Renal pelvis (tissue), 4 donors: ENCODE results near the gene ANKRD60. TPM values are rescaled to one million over a fixed set of nuclear protein-coding genes. Genes with fewer than 3 reads are reported as not detected.

ENCODE experiments used
- DNase-seq: peaks from one replicate; pipeline ENCODE4 v3.0.0-alpha.2; 2013
- polyA plus RNA-seq, 3 donors: library from polyadenylated mRNA; unstranded; fragments of 120-200 nt; gene quantifications; one replicate each; pipeline ENCODE4 v1.2.1, GENCODE V29; 2013; ENCODE audit not compliant: insufficient read length in 3 of 3

Gene ANKRD60
- polyA plus RNA-seq, 3 donors = not detected

- DNase-seq = no peak
Measured at GRCh38 chr20:58194175-58194791, 34.2 kb downstream of the ANKRD60 start.

DNA sequence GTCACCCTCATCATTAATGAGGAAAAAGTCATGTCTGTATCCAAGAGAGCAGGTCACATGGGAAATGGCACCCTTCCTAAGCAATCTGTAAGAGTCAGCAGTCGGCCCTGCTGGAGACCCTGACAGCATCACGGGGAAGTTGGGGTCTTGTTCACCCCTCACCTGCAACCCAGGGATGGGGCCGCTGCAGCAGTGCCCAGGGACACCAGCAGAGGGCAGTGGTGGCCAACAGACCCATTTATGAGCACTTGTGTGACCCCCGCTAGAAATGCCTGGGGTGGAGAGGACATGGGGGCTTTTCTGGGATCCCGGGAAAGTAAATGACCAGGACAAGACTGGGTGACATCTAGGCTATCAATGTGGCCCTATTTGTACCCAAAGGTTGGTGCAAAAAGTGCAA lies 35.9 kb downstream of the ANKRD60 start:
- DNase-seq = no peak

GRCh38 chr20:58192065-58192464 lies 36.4 kb downstream of the ANKRD60 start:
- DNase-seq = no peak

DNA sequence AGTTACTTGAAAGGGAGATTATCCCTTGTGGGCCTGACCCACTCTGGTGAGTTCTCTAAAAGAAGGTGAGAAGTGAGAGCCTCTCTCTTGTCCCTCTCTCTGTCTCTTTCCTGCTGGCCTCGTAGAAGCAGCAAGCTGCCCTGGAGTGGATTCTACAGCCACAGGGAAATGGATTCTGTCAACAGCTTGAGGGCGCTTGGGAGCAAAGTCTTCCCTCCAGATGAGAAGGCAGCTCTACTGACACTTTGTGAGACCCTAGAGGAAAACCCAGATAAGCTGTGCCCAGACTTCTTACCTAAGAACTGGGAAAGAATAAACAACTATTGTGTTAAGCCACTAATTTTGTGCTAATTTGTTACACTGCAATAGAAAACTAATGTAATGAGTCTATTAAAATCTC lies 39.9 kb downstream of the ANKRD60 start:
- no peak for DNase-seq

- no peak for DNase-seq
Measured at GRCh38 chr20:58184984-58185383, 43.5 kb downstream of the ANKRD60 start.

DNA sequence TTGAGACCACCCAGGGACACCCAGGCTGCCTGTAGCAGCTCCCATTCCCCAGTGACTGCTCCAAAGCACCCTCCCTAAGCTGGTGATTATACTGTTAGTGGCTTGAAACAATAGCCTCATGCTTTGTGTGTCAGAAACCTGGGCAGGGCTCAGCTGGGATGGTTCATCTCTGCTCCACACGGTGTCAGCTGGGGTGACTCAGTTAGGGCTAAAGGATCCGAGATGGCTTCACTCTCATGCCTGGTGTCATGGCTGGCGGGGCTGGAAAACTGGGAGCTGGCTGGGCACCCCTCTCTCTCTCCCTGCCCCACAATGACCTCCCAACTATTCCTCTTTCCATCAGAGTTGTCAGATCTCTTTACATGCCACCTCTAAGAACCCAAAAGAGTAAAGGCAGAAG lies 44.4 kb downstream of the ANKRD60 start:
- DNase-seq = no peak

DNA sequence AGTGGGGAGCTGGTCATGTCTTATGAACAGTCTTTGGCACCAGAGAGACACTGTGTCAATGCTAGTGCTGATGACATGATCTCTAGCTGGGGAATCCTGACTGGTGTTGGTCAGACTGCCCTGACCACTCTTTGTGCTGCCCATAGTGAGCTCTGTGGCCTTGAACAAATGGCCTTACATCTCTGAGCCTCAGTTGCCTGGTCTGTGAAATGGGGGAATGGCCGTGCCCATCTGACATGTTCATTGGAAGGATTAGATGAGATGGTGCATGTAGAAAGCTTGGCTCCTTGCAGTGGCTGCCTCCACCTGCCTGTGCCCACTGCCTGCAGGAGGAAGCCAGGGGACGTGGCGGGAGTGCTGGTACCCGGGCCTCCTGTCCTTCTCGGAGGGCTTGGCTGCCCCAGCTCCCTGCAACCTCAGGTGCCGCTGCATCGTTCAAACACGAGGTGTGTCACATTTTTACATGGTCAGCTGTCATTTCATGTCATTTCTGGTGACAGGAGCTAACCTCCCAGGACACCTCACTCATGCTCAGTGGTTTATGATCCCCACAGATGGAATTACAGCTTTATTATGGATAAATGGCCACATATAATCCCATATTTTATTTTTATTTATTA lies 45.8 kb downstream of the ANKRD60 start:
- no peak for DNase-seq

GRCh38 chr20:58179432-58180099 lies 48.9 kb downstream of the ANKRD60 start:
- no peak for DNase-seq

GRCh38 chr20:58179083-58179431 lies 49.4 kb downstream of the ANKRD60 start:
- no peak for DNase-seq

DNA sequence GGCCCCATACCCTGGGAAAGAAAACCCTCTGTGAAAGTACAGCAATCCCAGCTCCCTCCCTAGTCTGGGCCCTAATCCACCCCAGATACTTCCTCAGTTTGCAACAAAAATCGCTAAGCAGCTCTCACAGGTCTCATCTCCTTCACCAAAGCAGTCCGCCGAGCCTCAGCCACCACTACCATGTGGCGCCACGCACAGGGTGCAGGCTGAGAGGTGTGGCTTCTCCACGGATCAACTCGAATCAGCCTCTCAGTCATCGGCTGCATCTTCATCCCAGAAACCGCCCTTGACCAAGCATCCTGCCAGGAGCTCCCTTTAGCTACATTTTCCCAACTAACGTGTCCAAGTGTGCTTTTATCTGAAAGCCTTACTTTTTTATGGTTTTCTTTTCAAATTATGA lies 50.7 kb downstream of the ANKRD60 start:
- DNase-seq = no peak

GRCh38 chr20:58175836-58176235 lies 52.6 kb downstream of the ANKRD60 start:
- DNase-seq = no peak

DNA sequence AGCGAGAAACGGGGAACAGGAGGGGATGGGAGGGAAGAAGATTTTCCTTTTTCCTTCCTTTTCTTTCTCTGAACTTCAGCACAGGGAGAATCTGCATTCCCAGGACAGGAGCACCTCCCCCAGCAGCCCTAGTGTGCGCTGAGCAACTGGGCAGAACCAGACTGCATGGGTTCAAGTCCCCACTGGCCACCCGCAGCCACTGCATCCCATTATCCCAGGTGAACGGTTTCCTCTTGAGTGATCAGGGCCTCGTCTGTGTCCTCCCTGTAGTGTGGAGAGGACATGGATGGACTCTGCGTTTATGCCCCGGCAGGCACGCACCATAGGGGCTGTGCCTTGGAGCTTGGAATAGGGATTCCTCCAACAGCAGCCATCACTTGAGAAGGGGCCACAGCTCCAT lies 53.0 kb downstream of the ANKRD60 start:
- DNase-seq = no peak

- DNase-seq = no peak
Measured at GRCh38 chr20:58174708-58175280, 53.7 kb downstream of the ANKRD60 start.

GRCh38 chr20:58173930-58174707 lies 54.3 kb downstream of the ANKRD60 start:
- no peak for DNase-seq

DNA sequence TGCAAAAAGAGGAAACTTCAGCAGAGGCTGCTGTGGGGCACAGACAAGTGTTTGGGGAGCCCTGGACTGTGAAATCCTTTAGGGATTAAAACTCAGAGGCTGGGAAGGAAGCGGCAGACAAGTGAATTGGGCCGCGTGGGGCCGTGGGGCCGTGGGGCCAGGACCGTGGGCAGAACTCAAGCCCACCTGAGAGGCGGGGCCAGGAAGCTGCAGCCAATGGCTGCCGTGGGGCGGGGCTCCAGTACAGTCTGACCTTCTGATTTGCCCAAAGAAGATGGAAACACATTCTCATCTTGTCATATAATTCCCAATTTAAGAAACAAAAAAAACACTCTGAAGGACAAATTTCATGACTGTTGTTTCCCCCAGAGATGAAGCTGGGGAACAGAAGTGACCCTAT lies 55.4 kb downstream of the ANKRD60 start:
- no peak for DNase-seq

DNA sequence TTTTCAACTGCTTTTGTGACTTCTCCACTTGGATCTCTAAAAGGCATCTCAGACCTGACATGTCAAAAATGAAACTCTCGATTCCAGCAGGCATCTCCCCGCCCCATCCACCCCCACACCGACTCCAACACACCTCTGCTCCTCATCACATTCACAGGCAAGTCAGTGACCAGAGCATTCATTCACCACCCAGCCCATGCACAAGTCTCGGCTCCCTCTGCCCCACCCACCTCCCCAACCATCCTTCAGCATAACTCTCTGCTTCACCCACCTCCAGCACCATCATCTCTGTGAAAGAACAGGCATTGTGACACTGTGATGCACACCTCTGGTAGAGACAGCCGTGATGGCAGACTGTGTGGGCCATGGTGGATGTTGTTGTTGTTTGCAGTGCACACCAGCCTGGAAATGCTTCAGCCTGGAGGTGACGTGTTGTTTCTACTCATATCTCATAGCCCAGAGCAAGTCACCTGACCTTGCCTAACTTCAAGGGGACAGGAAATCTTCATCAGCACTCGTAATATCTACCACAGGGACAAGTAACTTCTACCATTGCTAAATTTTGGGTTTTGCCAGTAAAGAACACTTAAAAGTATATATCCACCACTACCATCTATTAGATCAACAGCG lies 56.5 kb downstream of the ANKRD60 start:
- no peak for DNase-seq

DNA sequence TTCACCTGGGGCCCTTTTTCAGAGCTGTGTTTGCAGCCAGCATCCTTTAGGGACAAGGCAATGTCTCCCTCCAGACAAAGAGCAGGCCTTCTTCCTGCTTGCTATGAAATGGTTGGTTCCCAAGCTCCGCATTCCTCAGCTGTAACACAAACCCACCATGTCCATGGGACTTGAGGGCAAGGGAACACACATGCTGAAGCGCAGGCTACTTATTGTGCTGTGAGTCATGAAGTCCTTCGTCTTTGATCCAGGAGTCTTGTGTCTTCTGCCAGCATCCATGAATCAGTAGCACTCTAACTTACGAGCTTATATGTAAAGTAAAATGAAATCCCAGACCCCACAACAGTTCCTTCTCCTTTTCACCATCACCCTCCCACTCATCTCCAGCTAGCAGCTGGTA lies 59.0 kb downstream of the ANKRD60 start:
- no peak for DNase-seq

GRCh38 chr20:58168843-58169242 lies 59.6 kb downstream of the ANKRD60 start:
- DNase-seq = no peak

DNA sequence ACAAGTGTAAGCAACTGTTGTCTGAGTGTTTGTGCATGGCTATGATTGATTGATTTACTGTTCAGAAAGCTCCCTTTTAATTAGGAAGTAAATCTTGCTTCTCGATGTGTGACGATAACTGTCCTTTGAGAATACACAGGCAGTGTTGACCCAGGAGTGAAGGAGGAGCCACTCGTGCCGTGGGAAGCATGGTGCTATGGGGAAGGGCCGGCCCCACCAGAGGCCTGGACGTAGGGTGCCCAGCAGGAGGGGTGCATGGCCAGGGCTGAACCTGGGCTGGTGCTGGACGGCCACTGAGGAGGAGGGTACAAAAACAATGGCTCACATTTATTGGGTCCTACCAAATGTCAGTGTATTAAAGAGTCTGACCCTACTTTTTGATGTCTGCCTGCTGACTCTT lies 60.7 kb downstream of the ANKRD60 start:
- no peak for DNase-seq
